Measurements from ENCODE around the gene CNTFR.

CNTFR gene

DNA sequence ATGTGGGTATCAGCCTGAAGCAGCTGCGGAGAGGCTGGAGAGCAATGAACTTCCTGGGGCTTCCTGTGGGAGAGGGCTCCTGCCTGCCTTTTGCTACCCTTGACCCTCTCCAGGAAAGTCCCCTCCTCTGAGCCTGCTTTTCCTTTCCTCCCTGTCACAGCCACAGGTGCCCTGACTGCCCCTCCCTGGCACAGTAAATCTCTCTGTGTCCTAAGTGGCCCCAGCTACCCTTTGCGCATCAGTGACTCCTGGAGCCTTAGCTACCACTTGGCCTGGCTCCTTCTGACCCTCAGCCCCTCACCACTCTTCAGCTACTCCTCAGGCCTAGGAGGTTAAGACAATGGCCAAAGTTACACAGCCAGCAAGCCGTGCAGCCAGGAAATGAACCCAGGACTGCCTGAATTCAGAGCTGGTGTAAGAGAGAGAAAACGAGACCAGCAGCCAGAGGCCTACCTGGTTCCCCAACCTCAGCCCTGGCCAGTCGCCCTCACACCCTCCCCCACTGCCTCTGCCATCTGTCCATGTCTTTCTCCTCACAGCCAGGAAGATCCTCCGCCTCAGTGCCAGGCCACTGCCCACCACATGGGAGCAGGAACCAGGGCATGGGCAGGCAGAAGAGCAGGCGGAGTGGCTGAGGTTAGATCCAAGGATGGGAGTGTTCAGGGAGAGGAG, 18.6 kb downstream of the CNTFR start:
- no peak for DNase-seq

DNA sequence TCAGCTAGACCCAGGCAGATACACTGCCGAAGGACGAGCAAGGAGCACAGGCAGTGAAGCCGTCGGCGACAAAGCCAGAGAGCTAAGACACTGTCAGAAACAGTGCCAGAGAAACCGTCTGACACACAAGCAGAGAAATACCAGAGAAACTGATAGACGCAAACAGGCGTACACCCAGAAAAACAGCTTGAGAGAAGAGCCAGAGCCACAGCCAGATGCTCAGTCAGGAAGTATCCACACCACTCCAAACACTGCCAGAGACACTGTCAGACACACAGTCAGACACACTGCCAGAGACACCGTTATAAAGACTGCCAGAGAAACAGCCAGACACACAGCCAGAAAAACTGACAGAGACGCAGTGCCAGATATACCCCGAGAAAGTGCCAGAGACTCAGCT, 19.1 kb downstream of the CNTFR start:
- no peak for DNase-seq

DNA sequence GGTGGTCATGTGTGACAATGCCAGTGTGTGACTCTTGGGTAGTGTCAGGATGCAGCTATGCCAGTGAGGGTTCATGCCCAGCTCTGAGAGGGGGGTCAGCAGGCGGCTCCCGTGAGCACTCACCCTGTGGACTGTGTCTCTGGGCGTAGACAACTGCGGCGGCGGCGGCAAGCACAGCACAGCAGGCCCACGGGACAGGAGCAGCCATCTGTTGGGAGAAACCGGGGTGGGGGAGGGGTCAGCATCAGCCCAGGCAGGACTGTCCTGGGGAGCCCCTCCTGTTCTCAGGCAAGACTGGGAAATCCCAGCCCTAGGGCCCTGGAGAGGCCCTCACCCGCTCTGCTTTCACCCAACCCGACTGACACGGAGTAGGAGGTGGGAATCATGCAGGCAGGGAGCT, 20.8 kb downstream of the CNTFR start:
- no peak for DNase-seq

DNA sequence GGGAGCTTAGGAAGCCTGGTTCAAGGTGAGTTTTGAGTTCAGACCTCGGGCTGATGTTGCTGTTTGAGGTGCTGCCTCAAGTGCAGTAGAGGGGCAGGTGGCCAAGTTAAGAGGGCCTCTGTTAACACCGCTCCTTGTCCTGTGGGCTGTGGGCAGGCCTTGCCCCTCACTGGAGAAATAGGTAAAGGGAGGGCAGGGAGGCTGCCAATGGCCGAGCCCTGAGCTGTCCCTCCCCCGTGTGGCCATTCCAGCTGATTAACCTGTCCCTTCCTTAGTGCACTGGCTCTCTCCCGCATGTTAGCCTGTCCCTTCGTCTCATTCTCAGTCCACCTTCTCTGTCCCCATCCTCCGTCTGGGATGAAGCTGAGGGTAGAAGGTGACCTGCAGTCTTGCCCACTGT, 21.4 kb downstream of the CNTFR start:
- DNase-seq: no peak

DNA sequence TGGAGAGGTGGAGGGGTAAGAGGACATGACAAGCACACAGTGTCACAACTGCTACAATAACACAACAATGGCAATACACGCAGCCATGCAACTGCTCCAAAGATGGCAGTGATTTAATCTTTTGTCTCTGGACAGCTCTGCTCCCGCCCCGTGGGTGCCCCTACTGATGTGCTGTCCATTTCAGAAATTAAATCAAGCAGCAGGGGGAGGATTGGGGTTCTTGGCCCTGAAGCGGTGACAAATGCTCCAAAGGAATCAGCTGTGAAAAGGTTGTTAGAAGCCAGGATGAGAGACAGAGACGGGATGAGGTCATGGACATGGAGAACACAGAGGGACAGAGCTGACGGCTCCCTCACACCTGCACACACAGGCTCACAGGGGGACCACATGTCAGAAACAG, 22.6 kb downstream of the CNTFR start:
- peak; percentile 27 for DNase-seq

DNA sequence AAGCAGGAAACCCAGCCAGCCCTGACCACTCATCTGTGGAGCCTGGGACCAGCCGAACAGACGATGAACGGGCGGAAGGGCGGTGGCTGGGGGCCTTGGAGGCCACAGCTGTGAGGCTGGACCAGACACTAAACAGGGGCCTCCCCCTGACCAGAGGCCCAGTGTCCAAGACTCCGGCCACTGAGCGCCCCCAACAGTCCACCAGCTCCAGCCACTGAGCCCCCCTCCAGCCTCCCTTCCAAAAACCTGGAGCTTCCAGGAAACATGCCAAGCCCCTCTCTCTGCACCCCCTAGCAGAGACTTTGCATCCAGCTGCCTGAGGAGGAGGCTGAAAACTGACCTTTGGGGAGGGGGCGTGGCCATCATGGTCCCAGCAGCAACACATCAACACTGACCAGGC, 23.2 kb downstream of the CNTFR start:
- peak; percentile 49 for DNase-seq

DNA sequence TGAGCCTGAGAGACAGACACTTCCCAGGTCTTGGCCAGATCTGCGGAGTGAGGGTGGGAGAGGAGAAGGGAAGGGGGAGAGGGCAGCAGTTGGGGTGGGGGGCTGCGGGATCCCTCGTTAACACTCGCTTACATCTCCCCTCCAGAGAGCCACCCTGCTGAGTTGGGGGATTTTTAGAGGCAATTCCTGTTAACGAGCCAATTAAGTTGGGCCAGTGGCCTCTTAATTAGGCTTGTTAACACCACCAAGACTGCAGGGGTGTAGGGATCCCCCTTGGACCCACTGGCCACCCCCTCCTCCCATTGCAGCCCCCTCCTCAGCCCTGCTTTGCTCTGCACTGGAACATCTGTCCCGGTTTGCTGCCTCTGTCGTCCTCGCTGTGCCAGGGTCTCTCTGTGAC, 23.7 kb downstream of the CNTFR start:
- DNase-seq: peak; percentile 22

DNA sequence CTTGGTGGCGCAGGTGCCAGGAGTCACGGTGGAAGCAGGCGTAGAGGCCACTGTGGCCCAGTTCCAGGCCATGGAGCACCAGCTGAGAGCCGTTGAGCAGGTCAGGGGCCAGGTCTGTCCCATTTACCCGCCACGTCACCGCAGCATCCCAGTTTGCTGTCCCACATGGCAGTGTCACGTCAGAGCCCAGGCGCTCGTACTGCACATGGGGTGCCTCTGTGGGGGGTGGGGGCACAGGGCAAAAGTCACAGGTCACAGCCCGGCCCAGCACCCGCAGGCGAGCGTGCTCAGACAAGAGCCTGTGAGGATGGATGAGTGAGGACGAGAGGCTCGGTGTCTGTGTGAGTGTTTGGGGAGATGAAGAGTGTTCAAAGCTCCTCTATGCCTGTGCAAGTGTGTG, 24.9 kb downstream of the CNTFR start:
- peak; percentile 11 for DNase-seq

DNA sequence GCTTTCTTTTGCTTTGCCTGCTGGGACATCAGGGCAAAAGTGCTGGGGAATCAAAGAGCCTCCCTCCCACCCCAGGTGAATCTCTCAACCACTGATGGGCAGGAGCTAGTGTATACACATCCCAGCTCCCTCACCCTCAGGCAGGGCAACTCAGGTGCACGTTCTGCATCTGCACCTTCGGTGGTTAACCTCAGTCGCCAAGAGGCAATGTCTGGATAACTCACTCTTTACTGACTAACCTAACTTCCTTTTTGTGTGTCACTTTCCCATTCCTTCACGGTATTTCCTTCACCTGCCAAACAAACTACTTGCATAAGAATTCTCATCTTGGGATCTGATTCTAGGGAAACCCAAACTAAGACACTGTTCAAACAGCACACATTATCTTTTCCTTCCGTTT, 26.3 kb downstream of the CNTFR start:
- no peak for DNase-seq

DNA sequence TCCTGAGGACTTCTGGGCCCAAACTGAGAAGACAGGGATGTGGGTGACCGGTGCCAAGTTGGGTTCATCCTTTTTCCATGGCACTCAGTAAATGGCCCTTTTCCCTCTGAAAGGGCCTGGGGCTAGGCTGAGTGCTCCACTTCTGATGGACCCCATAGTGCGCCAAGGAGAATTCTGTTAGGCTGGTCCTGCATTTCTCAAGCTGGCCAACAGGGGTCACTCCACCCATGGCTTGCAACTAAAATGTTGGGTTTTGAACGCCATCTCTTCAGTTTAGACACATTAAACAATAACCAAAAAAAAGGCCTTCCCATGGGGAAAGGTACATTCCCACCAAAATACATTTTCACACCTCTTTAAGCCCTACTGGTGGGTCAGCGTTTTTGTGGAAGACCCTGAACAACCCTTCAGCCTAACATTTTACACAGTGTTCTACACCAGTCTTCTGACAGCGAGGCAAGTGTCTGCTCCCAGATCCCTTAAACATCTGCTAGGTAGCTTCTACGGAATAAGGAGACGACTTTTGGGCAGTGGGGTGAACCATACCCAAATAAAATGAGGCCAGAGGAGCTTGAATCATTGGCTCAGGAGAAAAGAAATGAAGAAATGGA, 27.3 kb downstream of the CNTFR start:
- peak; percentile 8 for DNase-seq

DNA sequence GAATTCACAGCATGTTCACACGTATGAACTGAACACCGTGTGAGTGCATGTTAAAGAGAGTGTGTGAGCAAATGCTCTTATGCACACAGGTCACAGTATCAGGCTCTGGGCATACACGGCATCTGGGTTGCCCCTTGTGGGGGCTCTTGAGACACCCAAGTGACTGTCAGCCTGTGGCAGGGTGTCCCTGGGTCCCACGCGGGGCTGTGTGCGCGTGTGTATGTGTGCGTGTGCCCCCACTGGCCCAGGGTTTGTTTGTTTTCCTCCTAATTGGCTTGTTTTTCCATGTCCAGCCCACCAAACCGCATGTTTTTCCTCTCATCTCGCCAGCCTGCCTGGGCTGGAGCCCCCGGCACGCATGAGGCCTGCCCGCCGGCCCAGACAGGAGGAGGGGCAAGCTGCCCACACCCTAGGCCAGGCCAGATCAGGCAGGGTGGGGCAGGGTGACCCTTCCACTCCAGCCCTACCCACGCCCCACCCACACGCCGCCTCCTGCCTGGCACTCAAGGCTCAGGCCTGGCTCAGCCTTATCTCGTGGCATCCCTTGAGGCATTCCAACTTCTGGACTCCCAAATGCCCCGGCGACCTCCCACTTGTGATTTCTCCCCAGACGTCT, 28.8 kb downstream of the CNTFR start:
- DNase-seq: peak; percentile 31

DNA sequence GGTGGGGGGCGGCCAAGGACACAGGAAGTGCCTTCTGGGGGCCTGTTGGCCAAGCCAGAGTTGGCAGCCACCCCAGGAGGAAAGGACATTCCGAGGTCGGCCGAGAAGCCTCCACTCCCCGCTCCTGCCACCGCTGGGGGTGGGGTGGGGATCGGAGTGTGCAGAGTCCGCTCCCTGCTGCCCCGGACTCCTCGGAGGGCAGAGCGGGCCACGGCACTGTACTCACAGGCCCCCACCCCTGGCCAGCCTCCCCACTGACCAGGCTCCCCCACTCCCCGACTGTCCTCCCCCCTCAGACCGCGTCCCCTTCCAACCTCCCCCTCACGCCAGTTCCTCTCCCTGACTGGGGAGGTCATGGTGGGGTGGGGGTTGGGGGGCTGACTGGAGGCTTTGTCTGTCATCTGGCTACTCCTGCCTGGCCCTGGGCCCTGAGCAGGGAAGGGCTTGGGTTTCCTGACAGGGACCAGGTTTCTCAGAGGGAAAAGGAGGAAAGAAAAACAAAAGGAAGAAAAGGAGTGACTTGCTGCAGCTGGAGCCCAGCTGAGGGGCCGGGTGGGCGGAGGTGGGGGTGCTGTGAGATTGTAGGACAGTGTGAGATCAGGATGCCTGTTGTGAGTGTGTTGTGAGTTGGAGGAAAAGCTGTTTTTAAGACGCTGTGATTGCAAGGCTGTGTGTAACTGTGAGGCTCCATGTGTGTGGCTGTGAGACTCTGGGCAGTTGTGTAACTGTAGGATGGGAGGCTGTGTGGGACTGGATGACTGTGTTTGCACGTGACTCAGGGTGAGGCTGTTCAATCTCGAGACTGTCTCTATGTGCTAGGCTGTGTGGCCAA, 29.7 kb downstream of the CNTFR start:
- DNase-seq: peak; percentile 67

DNA sequence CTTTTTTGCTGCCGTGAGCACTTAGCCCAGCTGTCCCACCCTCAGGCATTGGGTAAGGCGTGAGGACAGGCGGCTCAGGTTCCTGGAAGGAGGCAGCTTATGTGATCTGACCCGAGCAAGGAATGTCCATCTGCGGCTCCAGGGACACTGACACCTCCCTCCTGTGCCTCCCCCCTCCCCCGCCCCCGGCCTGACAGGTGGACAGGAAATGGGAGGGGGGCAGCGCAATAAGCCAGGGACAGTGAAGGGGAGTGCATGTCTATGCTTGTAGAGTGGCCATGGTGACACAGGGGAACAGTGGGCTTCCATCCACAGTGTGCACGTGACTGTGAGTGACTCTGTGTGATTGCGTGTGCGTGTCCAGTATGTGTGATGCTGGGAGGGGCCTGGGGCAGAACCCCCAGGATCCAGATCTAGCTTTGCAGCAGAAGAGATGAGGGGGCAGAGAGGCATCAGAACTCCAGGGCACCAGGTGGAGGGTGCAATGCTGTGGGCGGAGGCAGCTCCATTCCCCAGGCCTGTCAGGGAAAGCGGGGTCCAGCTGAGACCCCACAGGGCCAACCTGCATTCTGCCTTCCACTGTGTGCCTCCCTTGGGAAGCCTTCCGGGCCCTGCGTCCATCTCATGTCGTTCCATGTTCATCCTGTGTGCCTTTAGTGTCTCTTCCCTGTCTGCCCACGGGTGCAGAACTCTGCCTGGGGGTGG, 30.5 kb downstream of the CNTFR start:
- DNase-seq: peak; percentile 70

DNA sequence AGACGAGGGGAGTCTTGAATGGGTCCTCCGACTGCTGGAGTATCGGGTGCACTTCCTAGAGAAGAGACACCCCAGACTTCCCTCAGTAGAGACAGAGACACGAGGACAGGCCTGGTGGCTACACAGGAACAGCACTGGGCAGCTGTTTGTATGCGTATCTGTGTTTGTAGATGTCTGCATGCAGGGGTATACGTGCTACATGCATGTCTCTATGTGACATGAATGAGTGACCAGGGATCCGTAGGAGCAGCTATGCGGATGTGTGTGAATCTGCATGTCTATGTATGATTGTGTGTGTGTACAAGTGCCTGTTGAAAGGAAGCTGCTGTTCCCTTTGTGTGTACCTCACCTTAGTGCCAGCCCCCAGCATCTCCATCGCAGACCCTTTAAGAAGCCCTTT, 31.2 kb downstream of the CNTFR start:
- DNase-seq: no peak

DNA sequence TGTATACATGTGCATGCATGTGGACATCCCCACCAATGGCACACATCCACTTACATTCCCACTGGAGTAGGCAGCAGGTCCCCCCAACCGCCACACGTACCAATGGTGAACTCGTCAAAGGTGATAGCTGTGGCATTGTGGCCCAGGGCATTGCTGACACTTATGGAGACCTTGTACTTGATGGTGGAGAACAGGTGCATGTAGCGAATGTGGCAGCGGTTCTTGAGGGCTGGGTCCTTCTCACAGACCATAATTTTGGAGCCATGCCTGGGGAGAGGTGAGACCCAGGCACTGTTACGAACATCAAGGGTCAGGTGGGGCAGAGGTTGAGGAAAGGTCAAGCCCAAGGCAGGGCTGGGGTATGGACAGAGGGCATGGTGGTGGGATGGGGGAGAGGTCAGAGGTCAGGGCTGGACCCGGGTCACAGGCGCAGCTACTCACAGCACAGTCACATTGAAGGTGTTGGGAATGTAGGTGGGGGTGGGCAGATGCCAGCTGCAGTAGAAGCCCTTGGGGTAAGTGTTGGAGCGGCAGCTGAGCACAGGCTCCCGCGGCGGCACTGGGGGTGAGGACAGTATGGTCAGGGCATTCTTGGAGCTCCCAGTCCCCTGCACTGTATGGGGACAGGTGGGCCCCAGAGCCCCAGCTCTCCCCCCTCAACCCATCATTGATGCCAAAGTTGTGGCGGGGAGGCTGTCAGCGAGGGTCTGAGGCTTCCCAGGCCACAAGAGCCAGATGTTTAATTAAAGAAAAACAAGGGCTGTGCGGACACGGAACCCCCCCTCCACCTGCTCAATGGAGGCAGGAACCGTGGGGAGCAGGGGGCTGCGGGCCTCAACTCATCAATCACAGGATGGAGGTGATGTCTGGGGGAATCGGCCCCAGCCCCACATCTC, 31.9 kb downstream of the CNTFR start:
- no peak for DNase-seq

DNA sequence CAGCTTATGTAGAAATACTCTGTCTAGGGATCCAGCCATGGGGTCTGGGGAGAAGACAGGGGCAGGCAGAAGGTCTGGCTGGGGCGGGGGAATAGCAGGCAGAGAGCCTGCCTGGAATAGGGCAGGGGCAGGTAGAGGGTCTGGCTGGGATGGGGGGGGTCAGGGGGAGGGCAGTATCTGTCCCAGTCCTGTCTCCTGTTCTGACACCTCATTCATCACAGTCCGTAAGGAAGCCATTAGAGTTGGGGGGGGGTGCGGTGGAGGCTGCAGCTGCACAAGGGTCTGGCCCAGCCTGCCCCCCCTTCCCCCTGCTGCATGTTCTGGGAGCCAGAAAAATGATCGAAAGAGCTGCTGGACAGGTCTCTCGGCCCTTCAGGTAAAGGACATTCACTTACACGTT, 32.6 kb downstream of the CNTFR start:
- DNase-seq: no peak

DNA sequence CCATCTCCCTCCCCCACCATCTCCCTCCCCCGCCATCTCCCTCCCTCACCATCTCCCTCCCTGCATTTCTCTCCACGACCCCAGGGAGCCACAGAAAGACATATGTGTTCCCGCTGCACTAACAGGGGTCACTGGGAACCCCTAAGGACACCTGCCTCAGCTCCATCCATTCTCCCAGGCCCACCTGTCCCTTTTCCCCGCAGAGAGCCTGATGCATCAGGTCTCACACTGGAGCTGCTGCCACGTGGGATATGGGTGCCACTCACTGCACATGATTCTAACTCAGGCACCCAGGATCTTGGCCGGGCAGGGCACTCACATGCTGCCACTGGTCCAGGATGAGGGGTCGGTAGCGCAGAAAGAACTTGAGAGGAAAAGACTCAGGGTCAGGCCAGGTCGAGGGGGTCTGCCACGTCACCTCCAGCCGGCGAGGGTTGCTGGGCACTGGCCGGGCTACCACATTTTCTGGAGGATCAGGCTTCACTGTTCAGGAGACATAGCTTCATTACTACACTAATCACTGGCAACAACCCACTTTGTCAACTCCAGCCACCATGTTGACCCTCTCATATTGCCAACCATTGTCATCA, 33.5 kb downstream of the CNTFR start:
- no peak for DNase-seq

DNA sequence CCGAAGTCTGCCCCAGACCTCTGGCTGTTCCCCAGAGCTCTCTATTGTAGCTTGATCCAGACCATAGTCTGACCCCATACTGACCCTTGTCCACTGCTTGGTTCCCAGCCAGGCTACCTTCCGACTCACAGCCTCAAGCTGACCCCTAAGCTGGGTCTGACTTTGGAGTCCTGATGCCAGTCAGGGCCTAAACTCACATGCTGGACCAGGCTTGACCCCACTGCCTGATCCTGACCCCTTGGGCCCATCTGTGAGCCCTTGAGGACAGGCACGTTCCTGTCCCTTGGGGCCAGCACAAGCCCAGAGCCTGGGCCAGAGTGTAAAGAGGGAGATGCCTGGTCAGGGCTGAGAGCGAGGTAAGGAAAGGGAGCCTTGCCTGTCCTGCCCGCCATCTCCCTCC, 34.0 kb downstream of the CNTFR start:
- no peak for DNase-seq

DNA sequence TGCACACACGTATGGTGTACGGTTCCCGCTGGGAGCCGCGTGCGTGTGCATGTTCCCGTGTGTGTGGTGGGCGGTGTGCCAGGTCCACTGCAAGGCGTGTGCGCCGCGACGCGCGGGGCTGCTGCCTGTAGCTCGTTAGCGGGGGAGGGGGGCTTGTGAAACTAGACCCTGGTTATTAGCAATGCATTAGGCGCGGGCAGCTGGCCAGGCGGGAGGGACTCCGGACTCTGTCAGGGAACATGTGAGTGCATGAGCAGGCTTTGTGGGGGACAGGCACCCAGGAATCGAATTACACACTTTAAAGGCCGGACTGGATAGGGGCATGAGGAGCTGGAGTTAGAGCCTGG, 34.5 kb downstream of the CNTFR start:
- DNase-seq: peak; percentile 71

DNA sequence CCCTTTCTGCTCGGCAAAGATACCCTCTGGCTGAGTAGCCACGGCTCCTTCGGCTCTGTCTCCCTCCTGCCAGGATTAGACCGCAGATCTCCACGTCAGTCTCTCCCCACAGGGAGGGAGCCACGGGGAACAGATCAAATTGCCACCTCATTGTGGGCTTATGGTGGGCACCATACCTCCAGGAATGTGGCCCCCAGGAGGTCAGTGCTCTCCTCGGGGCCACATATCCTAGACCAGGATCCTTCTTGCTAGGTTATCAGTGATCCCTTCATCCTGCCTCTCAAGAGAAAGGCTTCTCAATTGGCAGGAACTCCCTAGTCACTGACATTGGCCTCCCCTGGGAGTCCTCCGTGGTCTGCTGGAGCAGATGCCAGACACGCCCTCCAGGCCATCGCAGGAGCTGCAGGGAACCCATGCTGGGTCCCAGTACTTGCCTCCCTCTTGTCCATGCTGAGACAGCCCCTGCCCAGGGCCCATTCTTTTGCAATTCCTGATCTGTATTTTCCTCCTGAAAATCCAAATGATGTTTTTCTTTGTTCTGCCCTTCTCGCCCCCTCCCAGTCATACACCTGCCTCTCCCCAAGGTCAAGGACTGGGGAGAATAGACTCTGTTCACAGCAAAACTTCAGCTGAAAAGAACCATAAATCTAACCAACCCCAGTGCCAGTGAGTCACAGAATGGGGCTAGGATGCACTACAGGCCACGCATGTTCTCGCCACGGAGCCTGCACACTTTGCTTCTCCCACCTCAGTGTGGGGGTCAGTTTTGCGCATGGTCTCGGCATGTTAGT, 35.1 kb downstream of the CNTFR start:
- no peak for DNase-seq

DNA sequence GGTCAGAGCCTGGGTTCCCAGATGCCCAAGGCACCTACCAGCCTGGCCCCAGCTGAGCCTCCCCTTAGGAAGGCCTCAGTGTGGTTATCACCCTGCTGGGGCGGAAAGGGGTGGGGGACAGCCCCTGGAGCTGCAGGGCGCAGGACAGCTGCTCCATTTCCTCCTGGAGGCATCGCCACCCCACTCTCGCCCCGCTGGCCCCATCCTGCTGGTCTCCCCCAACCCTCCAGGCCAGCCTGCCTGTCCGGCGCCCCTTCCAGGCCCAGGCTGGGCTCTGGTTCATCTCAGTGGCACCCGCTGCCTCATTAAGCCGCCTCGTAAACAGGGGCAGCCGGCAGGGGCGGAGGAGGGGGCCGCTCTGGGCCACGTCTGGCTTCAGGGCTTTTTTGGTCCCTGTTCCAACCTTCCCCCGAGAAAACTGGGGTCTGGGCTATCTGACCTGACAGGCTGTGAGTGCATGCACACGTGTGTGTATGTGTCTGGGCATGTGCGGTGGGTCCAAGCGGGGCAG, 36.0 kb downstream of the CNTFR start:
- no peak for DNase-seq
